ENCODE measurements around the gene KIF18A. TPM values are rescaled to one million over a fixed set of nuclear protein-coding genes. Genes with fewer than 3 reads are reported as not detected.

KIF18A gene
- total and polyA plus RNA-seq, 2 of the 13 experiments (the other 11 are each of a cell fraction or from before 2014, with no cell fraction given), result 3.4 to 14.4 TPM

DNA sequence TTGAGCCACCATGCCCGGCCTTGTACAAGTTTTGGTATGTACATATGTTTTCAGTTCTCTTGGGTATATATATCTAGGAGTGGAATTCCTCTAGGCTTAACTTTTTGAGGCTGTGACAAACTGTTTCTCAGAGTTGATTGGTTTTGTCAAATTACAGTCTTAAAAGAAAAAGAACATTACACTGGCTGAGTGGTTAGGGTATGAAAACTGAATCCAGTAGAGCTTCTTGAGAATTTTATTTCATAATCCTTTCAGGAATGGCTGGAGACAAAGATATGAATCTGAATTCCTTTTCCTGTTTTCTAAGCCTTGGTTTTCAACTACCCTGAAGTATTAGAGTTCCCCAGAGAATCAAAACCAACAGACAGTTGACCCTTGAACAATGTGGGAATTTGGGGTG lies 6.8 kb upstream of the KIF18A start:
- intact Hi-C loops (cut with micrococcal nuclease; ENCODE audit: unreplicated experiment), result no loop called here

GRCh38 chr11:28114116-28114515 lies 6.2 kb upstream of the KIF18A start:
- Histone ChIP-seq H3K9ac (ENCODE audit: insufficient read depth, low read depth, low read length) (no peak overlapping the region), H3K27me3 (ENCODE audit: control insufficient read depth in 1 of 2, insufficient read depth in 2 of 2, low read length in 2 of 2) (no peaks in the 10 kb centered on the region; a peak in 1 of 5 replicates), H3K4me1 (ENCODE audit: insufficient read depth, low read length) (peaks cover 26% of the 10 kb centered on the region), H3K27ac (ENCODE audit: extremely low read length, insufficient read depth, low read length) (no peak overlapping the region), H3K36me3 (replicated peaks in 1 of 2; ENCODE audit: control insufficient read depth in 1 of 2, insufficient read depth in 2 of 2, low read length in 2 of 2) (peaks cover 0 to 7% of the 10 kb centered on the region in 2 experiments; a peak in 3 of 5 replicates), H3K4me2 (ENCODE audit: low read depth, low read length) (no peak overlapping the region), H3K9me3 (ENCODE audit: low read length) (no peaks in the 10 kb centered on the region), H3K79me2 (ENCODE audit: insufficient read depth, low read length) (peaks cover 38% of the 10 kb centered on the region), H2AFZ (ENCODE audit: low read length) (no peak overlapping the region), H3K4me3 (replicated peaks in 1 of 3; ENCODE audit: insufficient read depth in 1 of 3, low read depth in 2 of 3, low read length in 3 of 3) (no peak overlapping the region), H4K20me1 (ENCODE audit: insufficient read depth, low read length) (no peaks in the 10 kb centered on the region)
- intact Hi-C loops (cut with micrococcal nuclease; ENCODE audit: unreplicated experiment), result no loop called here
- TF ChIP-seq HOXA5 (CRISPR knock-in tag; IDR thresholded peaks at IDR 0.05) (no peak), PRDM15 (CRISPR knock-in tag; IDR thresholded peaks at IDR 0.05) (no peak), NFE2L2 (IDR thresholded peaks at IDR 0.05; ENCODE audit: low read length) (peak; percentile 43; the same call in 1 of the 2 replicates), ZNF430 (CRISPR knock-in tag; IDR thresholded peaks at IDR 0.05) (no peak), ZBTB39 (CRISPR knock-in tag; IDR thresholded peaks at IDR 0.05) (no peak), GFI1 (CRISPR knock-in tag; IDR thresholded peaks at IDR 0.05; ENCODE audit: borderline replicate concordance) (no peak), ZNF7 (CRISPR knock-in tag; IDR thresholded peaks at IDR 0.05) (no peak)
- BruUV-seq (replicated peaks), result no TSS peak
- no peak for DNase-seq (ENCODE audit: low spot score)
- no peak for ATAC-seq
- no peak for FAIRE-seq
- ChIA-PET POLR2A (no interaction called here), CTCF (ENCODE audit: low intra/inter-chr PET ratio, low total read pairs) (no interaction called here)
- 99% methylated on average over 4 of the region's 4 CpGs for WGBS (ENCODE audit: low lambda C conversion rate)
- in situ Hi-C loops (cut with HindIII; ENCODE audit: extremely low pct_ligation_motif_present, low pct_unique_long_range_greater_than_20kb), result no loop called here

More for the DNA sequence above, 6.8 kb upstream of the KIF18A start:
- no peak overlapping the region for H3K9ac ChIP-seq (ENCODE audit: insufficient read depth, low read depth, low read length)
- no peak overlapping the region for H3K27ac ChIP-seq (ENCODE audit: extremely low read length, insufficient read depth, low read length)
- no peaks in the 10 kb centered on the region; a peak in 1 of 5 replicates for H3K27me3 ChIP-seq (ENCODE audit: control insufficient read depth in 1 of 2, insufficient read depth in 2 of 2, low read length in 2 of 2)
- in situ Hi-C loops (cut with HindIII; ENCODE audit: extremely low pct_ligation_motif_present, low pct_unique_long_range_greater_than_20kb), result no loop called here
- TF ChIP-seq NRL (CRISPR knock-in tag; IDR thresholded peaks at IDR 0.05; ENCODE audit: borderline replicate concordance) (no peak), RFXANK (CRISPR knock-in tag; IDR thresholded peaks at IDR 0.05) (no peak), ZFP37 (CRISPR knock-in tag; IDR thresholded peaks at IDR 0.05; ENCODE audit: borderline replicate concordance) (no peak), NCOA5 (CRISPR knock-in tag; IDR thresholded peaks at IDR 0.05) (no peak), KLF6 (CRISPR knock-in tag; IDR thresholded peaks at IDR 0.05) (no peak), ZNF768 (CRISPR knock-in tag; IDR thresholded peaks at IDR 0.05) (no peak), STAG1 (CRISPR knock-in tag; IDR thresholded peaks at IDR 0.05) (no peak), SALL2 (CRISPR knock-in tag; IDR thresholded peaks at IDR 0.05) (no peak), TOPORS (CRISPR knock-in tag; IDR thresholded peaks at IDR 0.05) (no peak), ZNF121 (CRISPR knock-in tag; IDR thresholded peaks at IDR 0.05) (no peak)
- H3K4me3 ChIP-seq (replicated peaks in 1 of 3; ENCODE audit: insufficient read depth in 1 of 3, low read depth in 2 of 3, low read length in 3 of 3), result no peak overlapping the region
- H3K4me1 ChIP-seq (ENCODE audit: insufficient read depth, low read length), result peaks cover 20% of the 10 kb centered on the region
- H3K36me3 ChIP-seq (replicated peaks in 1 of 2; ENCODE audit: control insufficient read depth in 1 of 2, insufficient read depth in 2 of 2, low read length in 2 of 2), result peaks cover 0 to 7% of the 10 kb centered on the region in 2 experiments; a peak in 3 of 5 replicates
- CTCF ChIA-PET (ENCODE audit: low intra/inter-chr PET ratio, low total read pairs), result no interaction called here
- peaks cover 36% of the 10 kb centered on the region for H3K79me2 ChIP-seq (ENCODE audit: insufficient read depth, low read length)
- no peaks in the 10 kb centered on the region for H4K20me1 ChIP-seq (ENCODE audit: insufficient read depth, low read length)
- no peaks in the 10 kb centered on the region for H3K9me3 ChIP-seq (ENCODE audit: low read length)
- DNase-seq (ENCODE audit: low spot score), result no peak
- FAIRE-seq, result no peak
- BruUV-seq (replicated peaks), result no TSS peak
- H3K4me2 ChIP-seq (ENCODE audit: low read depth, low read length), result no peak overlapping the region
- WGBS (ENCODE audit: low lambda C conversion rate), result 100% methylated on average over 1 of the region's 1 CpG
- POLR2A ChIA-PET, result no interaction called here
- ATAC-seq, result no peak
- no peak overlapping the region for H2AFZ ChIP-seq (ENCODE audit: low read length)
